ENCODE data around the gene MNAT1.

MNAT1 gene

DNA sequence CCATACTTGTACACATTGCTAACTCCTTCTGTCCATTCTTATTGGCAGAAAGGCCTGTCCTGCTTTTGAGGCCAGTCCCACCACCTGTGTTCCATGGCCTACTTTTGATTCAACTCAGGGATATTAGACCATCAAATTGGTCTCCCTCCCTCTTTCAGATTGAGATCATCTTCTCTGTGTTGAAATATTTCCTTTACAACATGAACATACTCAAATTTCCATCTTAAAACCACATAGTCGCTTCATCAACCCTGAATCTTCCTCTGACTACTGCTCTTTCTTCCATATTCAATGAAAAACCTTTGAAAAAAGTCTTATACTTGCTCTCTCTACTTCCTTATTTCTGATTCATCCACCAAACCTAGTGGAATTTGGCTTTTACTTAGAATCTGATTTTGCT lies 211.4 kb downstream of the MNAT1 start:
- TF ChIP-seq POLR2AphosphoS5 (IDR thresholded peaks at IDR 0.05; ENCODE audit: low read depth, low read length) (no peak), TAF1 (IDR thresholded peaks at IDR 0.05; ENCODE audit: borderline replicate concordance, insufficient read depth, low read length) (no peak), FOXP2 (optimal IDR thresholded peaks at IDR 0.05; ENCODE audit: borderline replicate concordance, extremely low read depth, extremely low read length, insufficient read depth) (no peak), SIN3A (IDR thresholded peaks at IDR 0.05; ENCODE audit: borderline replicate concordance, insufficient read depth, low read length) (no peak)
- TF ChIP-seq, protein P1, sequence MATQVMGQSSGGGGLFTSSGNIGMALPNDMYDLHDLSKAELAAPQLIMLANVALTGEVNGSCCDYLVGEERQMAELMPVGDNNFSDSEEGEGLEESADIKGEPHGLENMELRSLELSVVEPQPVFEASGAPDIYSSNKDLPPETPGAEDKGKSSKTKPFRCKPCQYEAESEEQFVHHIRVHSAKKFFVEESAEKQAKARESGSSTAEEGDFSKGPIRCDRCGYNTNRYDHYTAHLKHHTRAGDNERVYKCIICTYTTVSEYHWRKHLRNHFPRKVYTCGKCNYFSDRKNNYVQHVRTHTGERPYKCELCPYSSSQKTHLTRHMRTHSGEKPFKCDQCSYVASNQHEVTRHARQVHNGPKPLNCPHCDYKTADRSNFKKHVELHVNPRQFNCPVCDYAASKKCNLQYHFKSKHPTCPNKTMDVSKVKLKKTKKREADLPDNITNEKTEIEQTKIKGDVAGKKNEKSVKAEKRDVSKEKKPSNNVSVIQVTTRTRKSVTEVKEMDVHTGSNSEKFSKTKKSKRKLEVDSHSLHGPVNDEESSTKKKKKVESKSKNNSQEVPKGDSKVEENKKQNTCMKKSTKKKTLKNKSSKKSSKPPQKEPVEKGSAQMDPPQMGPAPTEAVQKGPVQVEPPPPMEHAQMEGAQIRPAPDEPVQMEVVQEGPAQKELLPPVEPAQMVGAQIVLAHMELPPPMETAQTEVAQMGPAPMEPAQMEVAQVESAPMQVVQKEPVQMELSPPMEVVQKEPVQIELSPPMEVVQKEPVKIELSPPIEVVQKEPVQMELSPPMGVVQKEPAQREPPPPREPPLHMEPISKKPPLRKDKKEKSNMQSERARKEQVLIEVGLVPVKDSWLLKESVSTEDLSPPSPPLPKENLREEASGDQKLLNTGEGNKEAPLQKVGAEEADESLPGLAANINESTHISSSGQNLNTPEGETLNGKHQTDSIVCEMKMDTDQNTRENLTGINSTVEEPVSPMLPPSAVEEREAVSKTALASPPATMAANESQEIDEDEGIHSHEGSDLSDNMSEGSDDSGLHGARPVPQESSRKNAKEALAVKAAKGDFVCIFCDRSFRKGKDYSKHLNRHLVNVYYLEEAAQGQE (IDR thresholded peaks at IDR 0.05; ENCODE audit: insufficient read depth in 1 of 2, low read depth in 2 of 2, low read length in 2 of 2): no peak

DNA sequence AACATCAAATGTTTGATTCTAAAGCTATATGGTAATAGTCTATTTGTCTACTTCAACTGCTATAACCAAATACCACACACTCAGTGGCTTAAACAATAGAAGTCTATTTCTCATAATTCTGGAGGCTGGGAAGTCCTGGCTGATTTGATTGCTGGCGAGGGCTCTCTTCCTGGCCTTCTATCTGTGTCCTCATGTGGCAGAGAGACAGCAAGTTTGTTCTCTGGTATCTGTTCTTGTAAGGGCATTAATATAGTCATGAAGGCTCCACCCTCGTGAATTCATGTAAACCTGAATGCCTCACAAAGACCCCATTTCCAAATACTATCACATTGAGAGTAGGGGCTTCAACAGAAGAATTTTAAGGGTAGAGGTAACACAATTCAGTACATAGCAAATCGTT lies 212.2 kb downstream of the MNAT1 start:
- TF ChIP-seq, protein P1 (IDR thresholded peaks at IDR 0.05; ENCODE audit: insufficient read depth in 1 of 2, low read depth in 2 of 2, low read length in 2 of 2): no peak
- TF ChIP-seq POLR2AphosphoS5 (IDR thresholded peaks at IDR 0.05; ENCODE audit: low read depth, low read length): no peak
- TF ChIP-seq TAF1 (IDR thresholded peaks at IDR 0.05; ENCODE audit: borderline replicate concordance, insufficient read depth, low read length): no peak
- TF ChIP-seq SIN3A (IDR thresholded peaks at IDR 0.05; ENCODE audit: borderline replicate concordance, insufficient read depth, low read length): no peak
- no peak for TF ChIP-seq FOXP2 (optimal IDR thresholded peaks at IDR 0.05; ENCODE audit: borderline replicate concordance, extremely low read depth, extremely low read length, insufficient read depth)

DNA sequence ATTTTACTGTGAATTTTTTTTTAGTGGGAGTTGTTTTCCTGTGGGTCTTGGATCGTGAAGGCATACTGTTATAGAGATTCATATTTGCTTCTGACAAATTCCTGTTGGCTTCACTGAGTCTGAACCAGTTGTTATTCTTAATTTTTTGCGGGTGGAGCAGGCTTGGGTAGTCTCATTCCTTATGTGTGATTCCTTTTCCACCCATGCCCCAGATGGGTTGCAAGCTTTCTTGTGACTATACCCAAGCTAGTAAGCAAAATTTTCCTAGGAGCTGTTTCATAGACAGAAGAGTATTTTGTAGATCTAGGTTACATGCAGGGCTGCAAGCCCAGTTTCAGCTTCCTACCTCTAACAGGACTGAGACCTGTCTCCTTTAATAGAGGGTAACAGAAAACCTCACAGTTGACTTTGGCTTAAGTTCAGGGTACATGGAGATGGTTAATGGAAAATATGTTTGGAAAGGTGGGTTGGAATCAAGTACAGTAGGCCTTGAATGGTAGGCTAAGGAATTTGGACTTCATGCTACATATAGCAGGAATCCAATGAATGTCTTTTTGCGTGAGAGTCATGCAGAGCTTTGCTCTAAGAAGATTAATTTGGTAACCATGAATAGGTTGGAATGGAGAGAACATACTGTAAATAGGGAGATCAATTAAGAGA lies 217.3 kb downstream of the MNAT1 start:
- TF ChIP-seq TAF1 (IDR thresholded peaks at IDR 0.05; ENCODE audit: borderline replicate concordance, insufficient read depth, low read length): no peak
- no peak for TF ChIP-seq POLR2AphosphoS5 (IDR thresholded peaks at IDR 0.05; ENCODE audit: low read depth, low read length)
- TF ChIP-seq, protein P1 (IDR thresholded peaks at IDR 0.05; ENCODE audit: insufficient read depth in 1 of 2, low read depth in 2 of 2, low read length in 2 of 2): no peak
- no peak for TF ChIP-seq SIN3A (IDR thresholded peaks at IDR 0.05; ENCODE audit: borderline replicate concordance, insufficient read depth, low read length)
- TF ChIP-seq FOXP2 (optimal IDR thresholded peaks at IDR 0.05; ENCODE audit: borderline replicate concordance, extremely low read depth, extremely low read length, insufficient read depth): no peak

DNA sequence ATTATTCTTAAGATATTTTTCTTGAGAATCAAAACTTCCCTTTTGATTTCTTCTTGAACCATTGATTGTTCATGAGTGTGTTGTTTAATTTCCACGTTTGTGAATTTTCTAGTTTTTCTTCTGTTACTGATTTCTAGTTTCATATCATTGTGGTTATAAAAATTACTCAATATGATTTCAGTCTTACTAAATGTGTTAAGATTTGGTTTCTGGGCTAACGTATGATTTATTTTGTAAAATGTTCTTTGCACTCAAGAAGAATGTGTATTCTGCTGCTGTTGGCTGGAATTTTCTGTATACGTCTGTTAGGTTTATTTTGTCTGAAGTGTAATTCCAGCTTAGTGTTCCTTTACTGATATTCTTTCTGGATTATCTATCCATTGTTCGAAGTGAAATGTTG lies 221.6 kb downstream of the MNAT1 start:
- TF ChIP-seq SIN3A (IDR thresholded peaks at IDR 0.05; ENCODE audit: borderline replicate concordance, insufficient read depth, low read length) (no peak), TAF1 (IDR thresholded peaks at IDR 0.05; ENCODE audit: borderline replicate concordance, insufficient read depth, low read length) (no peak), FOXP2 (optimal IDR thresholded peaks at IDR 0.05; ENCODE audit: borderline replicate concordance, extremely low read depth, extremely low read length, insufficient read depth) (no peak)

DNA sequence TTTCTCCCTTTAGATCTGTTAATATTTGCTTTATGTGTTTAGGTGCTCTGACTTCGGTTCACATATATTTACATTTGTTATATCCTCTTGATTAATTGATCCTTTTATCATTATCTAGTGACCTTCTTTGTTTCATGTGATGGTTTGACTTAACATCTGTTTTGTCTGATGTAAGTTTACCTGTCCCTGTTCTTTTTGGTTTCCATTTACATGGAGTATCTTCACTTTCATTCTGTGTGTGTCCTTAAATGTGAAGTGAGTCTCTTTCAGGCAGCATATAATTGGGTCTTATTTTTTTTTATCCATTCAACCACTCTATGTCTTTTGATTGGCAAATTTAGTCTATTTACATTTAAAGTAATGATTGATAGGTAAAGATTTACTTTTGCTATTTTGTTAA lies 222.1 kb downstream of the MNAT1 start:
- TF ChIP-seq TAF1 (IDR thresholded peaks at IDR 0.05; ENCODE audit: borderline replicate concordance, insufficient read depth, low read length) (no peak), POLR2AphosphoS5 (IDR thresholded peaks at IDR 0.05; ENCODE audit: low read depth, low read length) (no peak), SIN3A (IDR thresholded peaks at IDR 0.05; ENCODE audit: borderline replicate concordance, insufficient read depth, low read length) (no peak), FOXP2 (optimal IDR thresholded peaks at IDR 0.05; ENCODE audit: borderline replicate concordance, extremely low read depth, extremely low read length, insufficient read depth) (no peak)
- TF ChIP-seq, protein P1 (IDR thresholded peaks at IDR 0.05; ENCODE audit: insufficient read depth in 1 of 2, low read depth in 2 of 2, low read length in 2 of 2): no peak
